Body of pancreas (tissue), 4 donors: ENCODE results near the gene EVA1A. TPM values are rescaled to one million over a fixed set of nuclear protein-coding genes. Genes with fewer than 3 reads are reported as not detected.

ENCODE experiments used
- ATAC-seq: fragments of 150-250 bp; one replicate; pipeline ENCODE4 v1.9.1; 2016
- DNase-seq, 4 donors: peaks; one replicate each; pipeline ENCODE4 v3.0.0-alpha.2; 2019
- H3K27ac ChIP-seq, 4 donors: fragments of 200-600 bp; sonication (generic); 1 replicate in 3 of 4; 2 replicates in 1 of 4; pipeline versions ENCODE4 v1.5.1 to v1.6.1; 2016 to 2019; ENCODE audit warnings: mild to moderate bottlenecking in 1 of 4, mixed read lengths in 1 of 4, moderate library complexity in 1 of 4
- H3K27me3 ChIP-seq, 2 donors: fragments of 200-600 bp; sonication (generic); one replicate each; pipeline ENCODE4 v1.6.0; 2016; ENCODE audit warnings: mild to moderate bottlenecking in 1 of 2
- H3K36me3 ChIP-seq, 2 donors: fragments of 200-600 bp; sonication (generic); replicated peaks in 1 of 2; 2 replicates each; pipeline ENCODE4 v1.5.1; 2016; ENCODE audit warnings: low read depth in 2 of 2; ENCODE audit not compliant: insufficient read depth in 1 of 2
- H3K4me1 ChIP-seq: fragments of 200-600 bp; sonication (generic); one replicate; pipeline ENCODE4 v1.6.0; 2016
- H3K4me3 ChIP-seq, 2 donors: fragments of 200-600 bp; sonication (generic); 1 replicate in 1 of 2; 2 replicates in 1 of 2; pipeline ENCODE4 v1.5.1; 2016 to 2019
- H3K9me3 ChIP-seq, 3 donors: fragments of 200-600 bp; sonication (generic); 1 replicate in 2 of 3; 2 replicates in 1 of 3; pipeline ENCODE4 v1.5.1; 2016
- POLR2A ChIP-seq, 3 donors: fragments of 450-650 bp; IDR thresholded peaks; one replicate each; pipeline ENCODE4 v1.6.1; 2016; ENCODE audit warnings: antibody characterized with exemption in 3 of 3, mild to moderate bottlenecking in 2 of 3
- WGBS, 2 donors: methylation state at CpG; one replicate each; pipeline ENCODE4 v1.1.5; 2017; 5-methylcytosine and 5-hydroxymethylcytosine counted together
- intact Hi-C: fragments of 100-400 bp; cut with DNase I; formaldehyde crosslinking; loops from one replicate; pipeline ENCODE4 v1.15.1; 2023
- total RNA-seq, 2 donors: library from RNA; depleted of rRNA; stranded (reverse); fragments of >200 nt; gene quantifications; one replicate each; pipeline ENCODE4 v1.1.0, GENCODE V29; 2016
- TF ChIP-seq, protein P1 (sequence below), 7 experiments: fragments of 450-650 bp in 4 of 7; fragments of 200-600 bp in 3 of 7; sonication (generic) in 3 of 7; IDR thresholded peaks; one replicate each; pipeline ENCODE4 v1.5.1; 2016 to 2019; ENCODE audit warnings: antibody characterized with exemption in 7 of 7

The EVA1A gene
- total RNA-seq, 2 donors from 2014 or later, result 27.5 to 31.3 TPM

DNA sequence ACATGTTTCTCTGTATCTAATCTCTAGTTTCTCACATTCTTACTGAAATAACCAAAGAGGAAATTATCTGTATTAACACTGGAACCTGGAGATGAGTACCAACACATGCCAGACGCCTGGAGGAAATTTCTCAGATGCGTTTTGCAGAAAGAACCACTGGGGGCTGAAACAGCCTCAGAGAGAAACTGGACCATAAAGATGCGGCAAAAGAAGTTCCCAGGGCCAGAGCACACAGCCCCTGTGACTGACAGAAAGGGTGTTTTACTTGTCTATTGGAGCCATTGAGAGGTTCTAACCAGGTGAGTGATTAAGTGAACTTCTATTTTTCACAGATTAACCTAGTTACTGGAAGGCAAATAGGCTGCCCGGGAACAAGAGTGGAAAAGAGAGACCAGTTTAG lies 103.9 kb downstream of the EVA1A start:
- TF ChIP-seq, protein P1, sequence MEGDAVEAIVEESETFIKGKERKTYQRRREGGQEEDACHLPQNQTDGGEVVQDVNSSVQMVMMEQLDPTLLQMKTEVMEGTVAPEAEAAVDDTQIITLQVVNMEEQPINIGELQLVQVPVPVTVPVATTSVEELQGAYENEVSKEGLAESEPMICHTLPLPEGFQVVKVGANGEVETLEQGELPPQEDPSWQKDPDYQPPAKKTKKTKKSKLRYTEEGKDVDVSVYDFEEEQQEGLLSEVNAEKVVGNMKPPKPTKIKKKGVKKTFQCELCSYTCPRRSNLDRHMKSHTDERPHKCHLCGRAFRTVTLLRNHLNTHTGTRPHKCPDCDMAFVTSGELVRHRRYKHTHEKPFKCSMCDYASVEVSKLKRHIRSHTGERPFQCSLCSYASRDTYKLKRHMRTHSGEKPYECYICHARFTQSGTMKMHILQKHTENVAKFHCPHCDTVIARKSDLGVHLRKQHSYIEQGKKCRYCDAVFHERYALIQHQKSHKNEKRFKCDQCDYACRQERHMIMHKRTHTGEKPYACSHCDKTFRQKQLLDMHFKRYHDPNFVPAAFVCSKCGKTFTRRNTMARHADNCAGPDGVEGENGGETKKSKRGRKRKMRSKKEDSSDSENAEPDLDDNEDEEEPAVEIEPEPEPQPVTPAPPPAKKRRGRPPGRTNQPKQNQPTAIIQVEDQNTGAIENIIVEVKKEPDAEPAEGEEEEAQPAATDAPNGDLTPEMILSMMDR (IDR thresholded peaks at IDR 0.05), result no peak
- intact Hi-C loops, result no loop called here
- Histone ChIP-seq H3K4me1 (no peaks in the 10 kb centered on the region), H3K27me3 (no peaks in the 10 kb centered on the region), H3K9me3 (no peaks in the 10 kb centered on the region), H3K36me3 (no peaks in the 10 kb centered on the region), H3K27ac (no peak overlapping the region), H3K4me3 (no peak overlapping the region)
- 85 to 87% methylated on average over 4 of the region's 4 CpGs for WGBS, 2 donors
- ATAC-seq (no peak), DNase-seq (no peak)

DNA sequence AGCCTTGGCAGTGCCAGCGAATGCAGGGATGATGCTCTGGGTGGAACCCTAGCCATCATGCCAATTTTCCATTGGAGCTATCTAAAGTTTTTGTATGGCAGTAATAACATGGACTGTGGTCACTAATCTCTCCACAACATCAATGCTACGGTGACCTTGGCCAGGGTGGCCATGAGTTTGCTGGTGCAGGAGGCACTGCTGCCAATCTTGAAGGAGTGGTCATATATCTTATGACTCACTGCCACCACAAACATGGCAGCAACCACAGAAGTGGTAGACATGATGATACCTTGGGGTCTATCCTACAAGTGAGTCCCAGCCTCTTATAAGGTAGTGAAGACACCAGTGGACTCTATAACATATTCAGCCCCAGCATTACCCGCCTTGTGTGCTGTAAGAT lies 104.6 kb downstream of the EVA1A start:
- Histone ChIP-seq H3K36me3 (no peaks in the 10 kb centered on the region), H3K27ac (no peak overlapping the region), H3K9me3 (no peaks in the 10 kb centered on the region), H3K4me3 (no peak overlapping the region), H3K4me1 (no peaks in the 10 kb centered on the region), H3K27me3 (no peaks in the 10 kb centered on the region)
- intact Hi-C loops, result no loop called here
- 85 to 96% methylated on average over 3 of the region's 3 CpGs for WGBS, 2 donors
- DNase-seq, result no peak
- TF ChIP-seq, protein P1 (IDR thresholded peaks at IDR 0.05), result no peak
- ATAC-seq, result no peak

DNA sequence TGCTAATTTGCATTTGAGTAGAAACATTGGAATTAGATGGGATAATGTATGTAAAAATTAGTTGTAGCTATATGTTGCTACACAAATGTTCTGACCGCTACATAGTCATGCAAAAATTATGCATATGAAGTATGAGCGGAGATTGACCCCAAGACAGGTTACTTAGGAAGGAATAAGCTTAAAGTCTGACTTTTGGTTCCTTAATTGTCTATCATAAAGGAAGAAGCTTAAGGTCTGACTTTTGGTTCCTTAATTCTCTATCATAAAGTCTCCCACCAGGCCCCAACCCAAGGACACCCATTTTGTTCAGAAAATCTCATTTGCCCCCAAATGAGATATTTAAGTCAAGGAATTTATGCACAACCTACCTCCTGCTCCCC lies 106.5 kb downstream of the EVA1A start:
- H3K27me3 ChIP-seq, result no peaks in the 10 kb centered on the region
- no peak overlapping the region for H3K4me3 ChIP-seq
- H3K4me1 ChIP-seq, result no peaks in the 10 kb centered on the region
- WGBS, 2 donors, result 71 to 98% methylated on average over 2 of the region's 2 CpGs
- no peaks in the 10 kb centered on the region for H3K36me3 ChIP-seq
- intact Hi-C loops, result no loop called here
- DNase-seq, result no peak
- TF ChIP-seq, protein P1 (IDR thresholded peaks at IDR 0.05), result no peak
- TF ChIP-seq POLR2A (IDR thresholded peaks at IDR 0.05), result no peak
- no peaks in the 10 kb centered on the region for H3K9me3 ChIP-seq
- ATAC-seq, result no peak
- H3K27ac ChIP-seq, result no peak overlapping the region

DNA sequence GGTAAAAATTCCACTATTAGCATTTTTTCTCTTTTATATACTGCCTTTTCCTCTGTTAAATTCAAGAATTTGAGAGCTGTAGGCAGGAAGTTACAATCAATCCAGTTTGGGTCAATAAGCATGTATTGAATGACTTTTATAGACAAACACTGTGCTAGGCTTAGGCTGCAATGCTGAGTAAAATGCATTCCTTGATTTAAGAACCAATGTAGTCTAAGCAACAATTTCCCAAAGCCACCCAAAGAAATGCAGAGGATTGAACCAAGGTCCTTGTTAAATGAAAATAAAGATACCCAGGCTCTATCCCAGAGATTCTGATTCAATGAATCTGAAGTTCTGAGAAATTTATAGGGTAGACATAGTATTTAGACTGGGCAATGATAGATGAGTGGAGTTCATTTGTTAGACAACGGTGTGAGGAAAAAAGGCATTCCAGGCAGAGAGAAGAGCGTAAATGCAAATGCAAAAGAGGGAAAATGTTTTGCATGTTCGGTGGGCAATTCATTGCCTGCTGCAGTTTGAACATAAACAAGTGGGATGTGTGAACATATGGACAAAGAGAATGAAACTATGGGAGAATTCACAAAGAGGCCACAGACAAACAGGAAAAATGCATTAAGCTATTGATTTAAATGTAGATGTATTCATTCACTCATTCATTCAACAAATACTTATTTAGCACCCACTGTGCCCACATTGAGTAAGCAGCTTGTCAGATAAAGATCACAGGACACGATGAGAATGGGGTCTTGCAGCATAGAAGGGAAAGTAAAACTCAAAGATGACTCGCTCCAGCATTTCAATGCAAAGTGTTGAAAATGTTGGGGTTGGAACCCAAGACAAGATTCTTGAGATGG lies 107.1 kb downstream of the EVA1A start:
- H3K4me1 ChIP-seq, result no peaks in the 10 kb centered on the region
- DNase-seq (no peak), ATAC-seq (no peak)
- H3K27me3 ChIP-seq, result no peaks in the 10 kb centered on the region
- H3K27ac ChIP-seq, result no peak overlapping the region
- intact Hi-C loops, result no loop called here
- 61 to 76% methylated on average over 5 of the region's 5 CpGs for WGBS, 2 donors
- no peaks in the 10 kb centered on the region for H3K36me3 ChIP-seq
- H3K9me3 ChIP-seq, result no peaks in the 10 kb centered on the region
- TF ChIP-seq, protein P1 (IDR thresholded peaks at IDR 0.05), result no peak
- no peak for TF ChIP-seq POLR2A (IDR thresholded peaks at IDR 0.05)
- no peak overlapping the region for H3K4me3 ChIP-seq

DNA sequence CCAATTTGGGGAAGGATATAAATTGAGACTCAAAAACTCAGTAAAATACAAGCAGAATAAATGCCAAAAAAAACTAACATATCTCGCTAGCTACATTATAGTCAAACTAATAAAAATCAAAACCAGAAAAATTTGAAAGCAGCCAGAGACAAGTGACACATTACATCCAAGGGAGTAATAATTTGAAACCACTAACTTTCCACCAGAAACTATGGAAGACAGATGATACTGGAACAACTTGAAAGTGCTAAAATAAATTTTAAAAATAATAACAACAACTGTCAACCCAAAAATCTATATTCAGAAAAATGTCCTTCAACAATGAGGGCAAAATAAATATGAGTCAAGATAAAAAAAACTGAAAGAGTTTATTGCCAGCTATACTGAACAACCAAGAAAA lies 110.7 kb downstream of the EVA1A start:
- TF ChIP-seq POLR2A (IDR thresholded peaks at IDR 0.05), result no peak
- no peaks in the 10 kb centered on the region for H3K4me1 ChIP-seq
- ATAC-seq (no peak), DNase-seq (no peak)
- H3K27me3 ChIP-seq, result no peaks in the 10 kb centered on the region
- no peaks in the 10 kb centered on the region for H3K36me3 ChIP-seq
- no peak overlapping the region for H3K27ac ChIP-seq
- H3K4me3 ChIP-seq, result no peak overlapping the region
- intact Hi-C loops, result no loop called here
- WGBS, 2 donors, result 87 to 97% methylated on average over 1 of the region's 1 CpG
- no peaks in the 10 kb centered on the region for H3K9me3 ChIP-seq
